HG02973 (cell line): ENCODE measurements around the gene TENM4.

Experiments used
- ATAC-seq: cut with Tn5 transposase; IDR thresholded peaks from one replicate; pipeline ENCODE4 v1.9.1; 2021; ENCODE audit warnings: moderate library complexity; ENCODE audit not compliant: unreplicated experiment

TENM4 gene

GRCh38 chr11:78772186-78772585 is 668.6 kb downstream of the TENM4 start:
- ATAC-seq: no peak

- no peak for ATAC-seq
Measured at GRCh38 chr11:78770931-78771330, 669.9 kb downstream of the TENM4 start.

GRCh38 chr11:78768971-78769370 is 671.9 kb downstream of the TENM4 start:
- ATAC-seq: no peak

GRCh38 chr11:78768345-78768744 is 672.5 kb downstream of the TENM4 start:
- ATAC-seq: no peak

GRCh38 chr11:78767027-78767932 is 673.5 kb downstream of the TENM4 start:
- ATAC-seq: no peak

GRCh38 chr11:78764946-78765345 is 675.9 kb downstream of the TENM4 start:
- no peak for ATAC-seq

- no peak for ATAC-seq
Measured at GRCh38 chr11:78763664-78764063, 677.2 kb downstream of the TENM4 start.

- ATAC-seq: no peak
Measured at GRCh38 chr11:78762105-78762504, 678.7 kb downstream of the TENM4 start.

GRCh38 chr11:78759071-78759470 is 681.8 kb downstream of the TENM4 start:
- ATAC-seq: no peak

- ATAC-seq: no peak
Measured at GRCh38 chr11:78753297-78753696, 687.5 kb downstream of the TENM4 start.

- ATAC-seq: no peak
Measured at GRCh38 chr11:78752494-78752893, 688.3 kb downstream of the TENM4 start.

- ATAC-seq: no peak
Measured at GRCh38 chr11:78748918-78749690, 691.7 kb downstream of the TENM4 start.

GRCh38 chr11:78744949-78745348 is 695.9 kb downstream of the TENM4 start:
- no peak for ATAC-seq

GRCh38 chr11:78744202-78744601 is 696.6 kb downstream of the TENM4 start:
- no peak for ATAC-seq

- no peak for ATAC-seq
Measured at GRCh38 chr11:78742430-78742829, 698.4 kb downstream of the TENM4 start.

- ATAC-seq: no peak
Measured at GRCh38 chr11:78741741-78742140, 699.1 kb downstream of the TENM4 start.

GRCh38 chr11:78740199-78741071 is 700.4 kb downstream of the TENM4 start:
- no peak for ATAC-seq

- ATAC-seq: no peak
Measured at GRCh38 chr11:78737891-78738290, 702.9 kb downstream of the TENM4 start.

GRCh38 chr11:78737301-78737700 is 703.5 kb downstream of the TENM4 start:
- no peak for ATAC-seq

GRCh38 chr11:78735711-78736110 is 705.1 kb downstream of the TENM4 start:
- no peak for ATAC-seq

- no peak for ATAC-seq
Measured at GRCh38 chr11:78733031-78733430, 707.8 kb downstream of the TENM4 start.
